K562 (cell line): Measurements from ENCODE around the gene PRODH2. TPM values are rescaled to one million over a fixed set of nuclear protein-coding genes. Genes with fewer than 3 reads are reported as not detected.
A peak's percentile ranks its signal among the peaks of the same experiment; 100 is the strongest.

Experiments
- ATF1 ChIP-seq, 2 experiments: fragments of 450-650 bp in 1 of 2; IDR thresholded peaks; 2 replicates each; pipeline ENCODE4 v1.6.1; 2016; ENCODE audit warnings: missing compliant biosample characterization in 1 of 2, missing genetic modification characterization in 1 of 2
- FIP1L1 ChIP-seq: fragments of 200-400 bp; formaldehyde crosslinking; IDR thresholded peaks from 2 replicates; pipeline ENCODE4 v1.6.1; 2018; ENCODE audit warnings: mild to moderate bottlenecking, low read depth, low read length; ENCODE audit not compliant: poor library complexity, severe bottlenecking
- HNRNPLL ChIP-seq: fragments of 200-400 bp; formaldehyde crosslinking; IDR thresholded peaks from 2 replicates; pipeline ENCODE4 v1.6.1; 2017; ENCODE audit warnings: low read length, low read depth, mild to moderate bottlenecking; ENCODE audit not compliant: poor library complexity, severe bottlenecking
- NFIC ChIP-seq: fragments of 450-650 bp; IDR thresholded peaks from 2 replicates; pipeline ENCODE4 v1.6.1; 2017; ENCODE audit warnings: mild to moderate bottlenecking, inconsistent platforms
- PHF8 ChIP-seq: fragments of 200-600 bp; sonication (generic); IDR thresholded peaks from 2 replicates; pipeline ENCODE4 v1.6.1; 2012; ENCODE audit warnings: mixed run types, mild to moderate bottlenecking, inconsistent platforms, low read length, moderate library complexity, borderline replicate concordance
- SAFB ChIP-seq: fragments of 200-400 bp; formaldehyde crosslinking; IDR thresholded peaks from 2 replicates; pipeline ENCODE4 v1.6.1; 2017; ENCODE audit warnings: low read depth, low read length, borderline replicate concordance
- SP1 ChIP-seq: sonication (generic); formaldehyde crosslinking; IDR thresholded peaks from 2 replicates; pipeline ENCODE4 v1.8.1; 2022; ENCODE audit warnings: mild to moderate bottlenecking, missing genetic modification reagents
- ZNF3 ChIP-seq: fragments of 250-450 bp; sonication (Bioruptor Pico); IDR thresholded peaks from 2 replicates; pipeline ENCODE4 v1.5.0; 2021; ENCODE audit warnings: mild to moderate bottlenecking, moderate library complexity
- ZNF764 ChIP-seq: fragments of 250-450 bp; sonication (Bioruptor Pico); IDR thresholded peaks from 2 replicates; pipeline ENCODE4 v1.4.0; 2020; ENCODE audit warnings: low read depth, mild to moderate bottlenecking, moderate library complexity
- polyA plus RNA-seq, 8 experiments: library from polyadenylated mRNA; depleted of rRNA in 4 of 8; stranded (reverse) in 5 of 8; unstranded in 3 of 8; fragments of >200 nt; fragmentation: Nextera tagmentation in 2 of 8; fragmentation: Illumina TruSeq in 1 of 8; extraction: Ambion mirVana in 2 of 8; extraction: Trizol in 1 of 8; gene quantifications; 2 replicates each; pipeline versions ENCODE4 v1.2.1 to v1.2.3, GENCODE V29; 2011 to 2014; ENCODE audit warnings: inconsistent platforms in 1 of 8, missing spikeins in 1 of 8
- total RNA-seq, 7 experiments: library from RNA; depleted of rRNA in 6 of 7; stranded (reverse); fragments of >200 nt in 6 of 7; fragmentation: Illumina TruSeq in 2 of 7; extraction: Trizol in 2 of 7; gene quantifications; 2 replicates each; pipeline versions ENCODE4 v1.2.1 to v1.2.3, GENCODE V29; 2011 to 2021; ENCODE audit warnings: low replicate concordance in 1 of 7
- TF ChIP-seq, protein P1 (sequence below), 2 experiments: fragments of 450-650 bp; formaldehyde crosslinking in 1 of 2; IDR thresholded peaks; 2 replicates each; pipeline versions ENCODE4 v1.4.0 to v1.6.1; 2014 to 2020; ENCODE audit warnings: mild to moderate bottlenecking in 2 of 2, borderline replicate concordance in 1 of 2, low read depth in 1 of 2
- TF ChIP-seq, protein P2 (sequence below): fragments of 450-650 bp; conservative IDR thresholded peaks from 2 replicates; pipeline ENCODE4 v1.6.1; 2016; ENCODE audit warnings: missing genetic modification characterization, low read depth, mild to moderate bottlenecking, control low read depth, missing compliant biosample characterization
- TF ChIP-seq, protein P3 (sequence below): fragments of 200-400 bp; formaldehyde crosslinking; IDR thresholded peaks from 2 replicates; pipeline ENCODE4 v1.6.1; 2017; ENCODE audit warnings: mild to moderate bottlenecking, low read depth, low read length, moderate library complexity

PRODH2 gene
- total and polyA plus RNA-seq, 9 of the 15 experiments (the other 6 are each of a cell fraction or from before 2014, with no cell fraction given) = not detected

DNA sequence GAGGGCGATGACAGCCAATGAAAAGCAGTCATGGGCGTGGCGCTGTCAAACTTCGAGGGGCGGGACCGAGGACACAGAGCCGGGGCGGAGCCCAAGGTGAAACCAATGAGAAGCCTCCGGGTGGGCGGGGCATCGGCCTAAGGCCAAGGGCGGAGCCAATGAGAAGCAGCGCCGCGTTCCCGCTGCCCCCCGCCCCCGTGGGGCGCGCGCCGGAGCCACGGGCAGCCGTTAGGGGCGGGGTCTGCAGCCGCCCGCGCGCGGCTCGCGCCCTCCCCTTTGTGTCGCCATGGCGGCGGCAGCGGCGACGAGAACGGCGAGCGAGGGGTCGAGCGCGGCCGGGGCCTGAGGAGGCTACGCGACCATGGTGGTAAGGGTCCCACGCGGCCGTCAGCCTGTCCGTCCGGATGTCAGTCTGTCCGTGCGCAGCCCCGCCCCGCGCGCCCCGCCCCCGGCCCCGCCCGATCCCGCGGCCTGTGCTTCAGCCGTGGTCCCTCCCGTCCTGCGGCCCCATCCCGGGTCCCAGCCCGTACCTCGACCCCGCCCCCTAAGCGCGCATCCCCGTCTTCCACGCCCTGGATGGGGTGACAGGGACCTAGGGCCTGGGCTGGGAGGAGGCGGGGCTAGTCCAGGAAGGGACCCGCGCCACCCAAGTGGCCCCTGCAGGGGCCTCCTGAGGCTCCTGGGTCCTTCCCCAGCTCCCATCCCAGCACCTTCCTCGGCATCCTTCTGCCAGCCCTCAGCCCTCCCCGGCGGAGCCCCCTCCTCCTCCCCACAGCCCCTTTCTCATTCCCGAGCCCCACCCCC is 37.1 kb downstream of the PRODH2 start, which contains the start of gene ARHGAP33 (continued):
- TF ChIP-seq, protein P1, sequence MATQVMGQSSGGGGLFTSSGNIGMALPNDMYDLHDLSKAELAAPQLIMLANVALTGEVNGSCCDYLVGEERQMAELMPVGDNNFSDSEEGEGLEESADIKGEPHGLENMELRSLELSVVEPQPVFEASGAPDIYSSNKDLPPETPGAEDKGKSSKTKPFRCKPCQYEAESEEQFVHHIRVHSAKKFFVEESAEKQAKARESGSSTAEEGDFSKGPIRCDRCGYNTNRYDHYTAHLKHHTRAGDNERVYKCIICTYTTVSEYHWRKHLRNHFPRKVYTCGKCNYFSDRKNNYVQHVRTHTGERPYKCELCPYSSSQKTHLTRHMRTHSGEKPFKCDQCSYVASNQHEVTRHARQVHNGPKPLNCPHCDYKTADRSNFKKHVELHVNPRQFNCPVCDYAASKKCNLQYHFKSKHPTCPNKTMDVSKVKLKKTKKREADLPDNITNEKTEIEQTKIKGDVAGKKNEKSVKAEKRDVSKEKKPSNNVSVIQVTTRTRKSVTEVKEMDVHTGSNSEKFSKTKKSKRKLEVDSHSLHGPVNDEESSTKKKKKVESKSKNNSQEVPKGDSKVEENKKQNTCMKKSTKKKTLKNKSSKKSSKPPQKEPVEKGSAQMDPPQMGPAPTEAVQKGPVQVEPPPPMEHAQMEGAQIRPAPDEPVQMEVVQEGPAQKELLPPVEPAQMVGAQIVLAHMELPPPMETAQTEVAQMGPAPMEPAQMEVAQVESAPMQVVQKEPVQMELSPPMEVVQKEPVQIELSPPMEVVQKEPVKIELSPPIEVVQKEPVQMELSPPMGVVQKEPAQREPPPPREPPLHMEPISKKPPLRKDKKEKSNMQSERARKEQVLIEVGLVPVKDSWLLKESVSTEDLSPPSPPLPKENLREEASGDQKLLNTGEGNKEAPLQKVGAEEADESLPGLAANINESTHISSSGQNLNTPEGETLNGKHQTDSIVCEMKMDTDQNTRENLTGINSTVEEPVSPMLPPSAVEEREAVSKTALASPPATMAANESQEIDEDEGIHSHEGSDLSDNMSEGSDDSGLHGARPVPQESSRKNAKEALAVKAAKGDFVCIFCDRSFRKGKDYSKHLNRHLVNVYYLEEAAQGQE (IDR thresholded peaks at IDR 0.05; ENCODE audit: borderline replicate concordance) = no peak
- TF ChIP-seq, protein P1 (CRISPR knock-in tag; IDR thresholded peaks at IDR 0.05; ENCODE audit: low read depth) = peak; percentile 42; the same call in 1 of the 2 replicates
- TF ChIP-seq SAFB = 0 out of 2 replicates have a peak, but pooled peaks have one; percentile 25
- 0 out of 2 replicates have a peak, but pooled peaks have one; percentile 61 for TF ChIP-seq SP1 (CRISPR knock-in tag)
- peak; percentile 64; the same call in 1 of the 2 replicates for TF ChIP-seq PHF8
- TF ChIP-seq NFIC = no peak
- TF ChIP-seq, protein P2, sequence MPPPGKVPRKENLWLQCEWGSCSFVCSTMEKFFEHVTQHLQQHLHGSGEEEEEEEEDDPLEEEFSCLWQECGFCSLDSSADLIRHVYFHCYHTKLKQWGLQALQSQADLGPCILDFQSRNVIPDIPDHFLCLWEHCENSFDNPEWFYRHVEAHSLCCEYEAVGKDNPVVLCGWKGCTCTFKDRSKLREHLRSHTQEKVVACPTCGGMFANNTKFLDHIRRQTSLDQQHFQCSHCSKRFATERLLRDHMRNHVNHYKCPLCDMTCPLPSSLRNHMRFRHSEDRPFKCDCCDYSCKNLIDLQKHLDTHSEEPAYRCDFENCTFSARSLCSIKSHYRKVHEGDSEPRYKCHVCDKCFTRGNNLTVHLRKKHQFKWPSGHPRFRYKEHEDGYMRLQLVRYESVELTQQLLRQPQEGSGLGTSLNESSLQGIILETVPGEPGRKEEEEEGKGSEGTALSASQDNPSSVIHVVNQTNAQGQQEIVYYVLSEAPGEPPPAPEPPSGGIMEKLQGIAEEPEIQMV (tag) = no peak
- no peak for TF ChIP-seq HNRNPLL
- TF ChIP-seq, protein P3, sequence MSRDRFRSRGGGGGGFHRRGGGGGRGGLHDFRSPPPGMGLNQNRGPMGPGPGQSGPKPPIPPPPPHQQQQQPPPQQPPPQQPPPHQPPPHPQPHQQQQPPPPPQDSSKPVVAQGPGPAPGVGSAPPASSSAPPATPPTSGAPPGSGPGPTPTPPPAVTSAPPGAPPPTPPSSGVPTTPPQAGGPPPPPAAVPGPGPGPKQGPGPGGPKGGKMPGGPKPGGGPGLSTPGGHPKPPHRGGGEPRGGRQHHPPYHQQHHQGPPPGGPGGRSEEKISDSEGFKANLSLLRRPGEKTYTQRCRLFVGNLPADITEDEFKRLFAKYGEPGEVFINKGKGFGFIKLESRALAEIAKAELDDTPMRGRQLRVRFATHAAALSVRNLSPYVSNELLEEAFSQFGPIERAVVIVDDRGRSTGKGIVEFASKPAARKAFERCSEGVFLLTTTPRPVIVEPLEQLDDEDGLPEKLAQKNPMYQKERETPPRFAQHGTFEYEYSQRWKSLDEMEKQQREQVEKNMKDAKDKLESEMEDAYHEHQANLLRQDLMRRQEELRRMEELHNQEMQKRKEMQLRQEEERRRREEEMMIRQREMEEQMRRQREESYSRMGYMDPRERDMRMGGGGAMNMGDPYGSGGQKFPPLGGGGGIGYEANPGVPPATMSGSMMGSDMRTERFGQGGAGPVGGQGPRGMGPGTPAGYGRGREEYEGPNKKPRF = no peak
- no peak for TF ChIP-seq ZNF764
- no peak for TF ChIP-seq FIP1L1
- TF ChIP-seq ZNF3 (CRISPR knock-in tag) = no peak
- no peak for TF ChIP-seq ATF1 (CRISPR knock-in tag; IDR thresholded peaks at IDR 0.05)
- peak; percentile 65; the same call in 1 of the 2 replicates for TF ChIP-seq ATF1 (tag; IDR thresholded peaks at IDR 0.05)
